NCI-H226 (cell line): ENCODE measurements around the gene MSI1.
"Not testable (repeated sequence)": the region's sequence is repeated elsewhere in the genome, so short reads cannot be mapped to it uniquely, and the experiment has no call there.

Experiments used
- DNase-seq: peaks from one replicate; pipeline ENCODE4 v3.0.0-alpha.2; 2015

MSI1 gene

GRCh38 chr12:120353556-120354317, 15.2 kb downstream of the MSI1 start:
- no peak for DNase-seq

- DNase-seq, result no peak
These were observed 15.8 kb downstream of the MSI1 start for GRCh38 chr12:120353136-120353535.

GRCh38 chr12:120352117-120352516, 16.8 kb downstream of the MSI1 start:
- DNase-seq, result peak; percentile 67

GRCh38 chr12:120350576-120351350, 18.2 kb downstream of the MSI1 start:
- no peak for DNase-seq

GRCh38 chr12:120347766-120348165, 21.2 kb downstream of the MSI1 start:
- no peak for DNase-seq

GRCh38 chr12:120346681-120347080, 22.3 kb downstream of the MSI1 start:
- DNase-seq, result no peak

- DNase-seq, result no peak
These were observed 22.9 kb downstream of the MSI1 start for GRCh38 chr12:120346031-120346430.

- no peak for DNase-seq
These were observed 25.3 kb downstream of the MSI1 start for GRCh38 chr12:120343692-120344091.

GRCh38 chr12:120343039-120343537, 25.9 kb downstream of the MSI1 start:
- no peak for DNase-seq

GRCh38 chr12:120342175-120343038, 26.6 kb downstream of the MSI1 start:
- DNase-seq, result no peak

- DNase-seq, result no peak
These were observed 29.7 kb downstream of the MSI1 start for GRCh38 chr12:120339256-120339655.

- no peak for DNase-seq
These were observed 31.2 kb downstream of the MSI1 start for GRCh38 chr12:120337730-120338129.

- not testable (repeated sequence) for DNase-seq
These were observed 32.6 kb downstream of the MSI1 start for GRCh38 chr12:120336392-120336791.

- DNase-seq, result peak; percentile 37
These were observed 33.5 kb downstream of the MSI1 start for GRCh38 chr12:120335447-120335846.

GRCh38 chr12:120332523-120332922, 36.4 kb downstream of the MSI1 start:
- DNase-seq, result no peak

- DNase-seq, result no peak
These were observed 36.9 kb downstream of the MSI1 start for GRCh38 chr12:120332041-120332440.

GRCh38 chr12:120331390-120331789, 37.6 kb downstream of the MSI1 start:
- DNase-seq, result no peak

GRCh38 chr12:120328228-120328627, 40.7 kb downstream of the MSI1 start:
- DNase-seq, result no peak

GRCh38 chr12:120327593-120327992, 41.4 kb downstream of the MSI1 start, which contains the start of gene PLA2G1B:
TSS of gene PLA2G1B (minus strand) at chr12:120327779. CDS start at chr12:120327753, 26 bp downstream.
- DNase-seq, result no peak

GRCh38 chr12:120324841-120325417, 44.0 kb downstream of the MSI1 start:
- DNase-seq, result no peak

GRCh38 chr12:120323772-120324171, 45.2 kb downstream of the MSI1 start:
- DNase-seq, result no peak

GRCh38 chr12:120321382-120322202, 47.4 kb downstream of the MSI1 start:
- no peak for DNase-seq
